ENCODE measurements around the gene ARSG.
"Not testable (repeated sequence)": the region's sequence is repeated elsewhere in the genome, so short reads cannot be mapped to it uniquely, and the experiment has no call there.

Gene ARSG

DNA sequence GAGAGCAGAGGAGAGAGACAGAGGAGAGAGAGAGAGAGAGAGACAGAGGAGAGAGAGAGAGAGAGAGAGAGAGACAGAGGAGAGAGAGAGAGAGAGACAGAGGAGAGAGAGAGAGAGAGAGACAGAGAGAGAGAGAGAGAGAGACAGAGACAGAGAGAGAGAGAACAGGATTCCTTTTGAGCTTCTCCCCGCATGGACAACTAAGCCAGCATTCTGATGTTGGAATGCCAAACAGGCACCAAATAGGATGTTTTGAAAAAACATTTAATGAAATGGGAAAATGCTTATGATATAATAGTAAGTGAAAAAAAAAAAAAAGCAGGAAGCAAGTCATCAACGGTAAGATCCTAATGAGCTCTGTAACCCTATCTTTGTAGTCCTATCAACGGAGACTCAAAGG, 60.7 kb downstream of the ARSG start:
- H3K27me3 ChIP-seq (ENCODE audit: insufficient read depth, low read depth, severe bottlenecking), result no peaks in the 10 kb centered on the region
- no peak overlapping the region for H3K4me3 ChIP-seq (ENCODE audit: low read depth, low read length)
- no peaks in the 10 kb centered on the region for H3K9me3 ChIP-seq (ENCODE audit: severe bottlenecking)
- no peaks in the 10 kb centered on the region for H3K36me3 ChIP-seq
- no peak for DNase-seq
- H3K27ac ChIP-seq, result no peak overlapping the region
- TF ChIP-seq, protein P1, sequence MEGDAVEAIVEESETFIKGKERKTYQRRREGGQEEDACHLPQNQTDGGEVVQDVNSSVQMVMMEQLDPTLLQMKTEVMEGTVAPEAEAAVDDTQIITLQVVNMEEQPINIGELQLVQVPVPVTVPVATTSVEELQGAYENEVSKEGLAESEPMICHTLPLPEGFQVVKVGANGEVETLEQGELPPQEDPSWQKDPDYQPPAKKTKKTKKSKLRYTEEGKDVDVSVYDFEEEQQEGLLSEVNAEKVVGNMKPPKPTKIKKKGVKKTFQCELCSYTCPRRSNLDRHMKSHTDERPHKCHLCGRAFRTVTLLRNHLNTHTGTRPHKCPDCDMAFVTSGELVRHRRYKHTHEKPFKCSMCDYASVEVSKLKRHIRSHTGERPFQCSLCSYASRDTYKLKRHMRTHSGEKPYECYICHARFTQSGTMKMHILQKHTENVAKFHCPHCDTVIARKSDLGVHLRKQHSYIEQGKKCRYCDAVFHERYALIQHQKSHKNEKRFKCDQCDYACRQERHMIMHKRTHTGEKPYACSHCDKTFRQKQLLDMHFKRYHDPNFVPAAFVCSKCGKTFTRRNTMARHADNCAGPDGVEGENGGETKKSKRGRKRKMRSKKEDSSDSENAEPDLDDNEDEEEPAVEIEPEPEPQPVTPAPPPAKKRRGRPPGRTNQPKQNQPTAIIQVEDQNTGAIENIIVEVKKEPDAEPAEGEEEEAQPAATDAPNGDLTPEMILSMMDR (IDR thresholded peaks at IDR 0.05; ENCODE audit: low read depth, low read length), result no peak

DNA sequence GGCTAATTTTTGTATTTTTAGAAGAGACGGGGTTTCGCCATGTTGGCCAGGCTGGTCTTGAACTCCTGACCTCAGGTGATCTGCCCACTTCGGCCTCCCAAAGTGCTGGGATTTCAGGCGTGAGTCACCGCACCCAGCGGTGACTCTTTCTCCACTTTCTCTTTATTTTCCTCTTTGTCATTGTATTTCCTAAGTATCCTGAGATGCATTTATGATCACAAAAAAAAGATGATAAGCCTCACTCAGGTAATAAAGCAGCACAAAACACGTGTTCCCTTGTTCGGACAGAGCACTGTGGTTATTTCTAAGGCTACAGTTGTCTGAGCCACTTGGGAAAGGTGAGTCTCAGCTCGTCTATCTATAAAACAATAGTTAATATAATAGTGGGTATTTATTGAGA, 61.4 kb downstream of the ARSG start:
- H3K27me3 ChIP-seq (ENCODE audit: insufficient read depth, low read depth, severe bottlenecking); H3K27ac ChIP-seq; DNase-seq; H3K36me3 ChIP-seq; H3K9me3 ChIP-seq (ENCODE audit: severe bottlenecking); H3K4me3 ChIP-seq (ENCODE audit: low read depth, low read length): not testable (repeated sequence)

DNA sequence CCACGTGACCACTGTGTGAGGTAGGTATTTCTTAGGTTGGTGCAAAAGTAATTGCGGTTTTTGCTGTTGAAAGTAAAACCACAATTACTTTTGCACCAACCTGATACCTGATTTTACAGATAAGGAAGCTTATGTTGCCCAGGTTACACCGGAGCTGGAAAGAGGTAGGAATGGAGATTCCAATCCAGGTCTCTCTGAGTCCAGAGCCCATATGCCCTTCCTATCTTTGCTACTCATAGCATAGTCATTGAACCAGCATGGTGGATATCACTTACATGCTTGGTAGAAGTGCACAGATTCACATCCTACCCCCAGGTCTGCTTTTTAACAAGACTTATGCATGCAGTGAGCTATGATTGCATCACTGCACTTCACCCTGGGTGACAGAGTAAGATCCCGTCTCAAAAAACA, 61.8 kb downstream of the ARSG start:
- Histone ChIP-seq H3K36me3 (no peaks in the 10 kb centered on the region), H3K4me3 (ENCODE audit: low read depth, low read length) (no peak overlapping the region), H3K27ac (no peak overlapping the region), H3K9me3 (ENCODE audit: severe bottlenecking) (no peaks in the 10 kb centered on the region), H3K27me3 (ENCODE audit: insufficient read depth, low read depth, severe bottlenecking) (no peaks in the 10 kb centered on the region)
- DNase-seq, result no peak
- TF ChIP-seq, protein P1 (IDR thresholded peaks at IDR 0.05; ENCODE audit: low read depth, low read length), result no peak

DNA sequence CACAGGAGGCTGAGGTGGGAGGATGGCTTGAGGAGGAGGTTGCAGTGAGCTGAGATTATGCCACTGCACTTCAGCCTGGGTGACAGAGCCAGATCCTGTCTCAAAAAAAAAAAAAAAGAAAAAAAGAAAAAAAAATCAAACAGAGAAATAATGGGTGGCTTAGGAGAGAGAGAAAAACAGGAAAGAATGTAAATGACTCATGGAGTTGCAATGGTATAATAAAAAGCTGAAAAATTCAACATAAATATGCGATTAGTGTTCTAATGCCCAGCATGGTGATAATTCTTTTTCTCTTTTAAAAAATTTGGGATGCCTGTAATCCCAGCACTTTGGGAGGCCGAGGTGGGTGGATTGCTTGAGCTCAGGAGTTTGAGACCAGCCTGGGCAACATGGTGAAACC, 63.0 kb downstream of the ARSG start:
- H3K36me3 ChIP-seq; H3K4me3 ChIP-seq (ENCODE audit: low read depth, low read length); H3K27me3 ChIP-seq (ENCODE audit: insufficient read depth, low read depth, severe bottlenecking); H3K27ac ChIP-seq; H3K9me3 ChIP-seq (ENCODE audit: severe bottlenecking); DNase-seq: not testable (repeated sequence)

DNA sequence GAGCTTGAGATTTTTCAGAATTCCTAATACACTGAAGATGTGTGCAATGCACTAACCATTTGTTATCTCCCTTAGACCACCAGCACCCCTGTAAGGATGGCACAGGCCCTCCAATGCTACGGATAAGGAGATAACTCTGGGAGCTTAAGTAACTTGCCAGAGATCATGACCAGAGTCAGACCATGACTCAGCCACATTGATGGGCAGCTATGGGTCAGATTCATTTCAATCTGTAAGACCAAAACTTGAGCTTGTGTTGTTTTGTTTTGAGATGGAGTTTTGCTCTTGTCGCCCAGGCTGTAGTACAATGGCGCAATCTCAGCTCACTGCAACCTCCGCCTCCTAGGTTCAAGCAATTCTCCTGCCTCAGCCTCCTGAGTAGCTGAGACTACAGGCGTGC, 63.8 kb downstream of the ARSG start:
- not testable (repeated sequence) for H3K27ac ChIP-seq; H3K27me3 ChIP-seq (ENCODE audit: insufficient read depth, low read depth, severe bottlenecking); H3K4me3 ChIP-seq (ENCODE audit: low read depth, low read length); H3K9me3 ChIP-seq (ENCODE audit: severe bottlenecking); DNase-seq; H3K36me3 ChIP-seq

DNA sequence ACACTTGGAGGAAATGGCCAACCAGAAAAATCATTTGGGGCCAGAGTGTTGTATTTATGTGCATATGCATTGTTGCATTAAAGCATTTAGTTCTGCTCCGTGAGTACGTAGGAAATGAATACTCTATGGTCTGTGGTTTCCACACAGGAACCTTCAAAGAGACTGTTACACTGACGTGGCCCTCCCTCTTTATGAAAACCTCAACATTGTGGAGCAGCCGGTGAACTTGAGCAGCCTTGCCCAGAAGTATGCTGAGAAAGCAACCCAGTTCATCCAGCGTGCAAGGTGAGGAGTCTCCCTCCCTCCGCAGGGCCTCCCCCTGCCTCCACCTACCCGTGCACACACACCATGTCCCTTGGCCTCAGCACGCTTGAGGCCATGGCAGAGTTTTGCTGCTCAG, 65.2 kb downstream of the ARSG start:
- peaks cover 4% of the 10 kb centered on the region for H3K9me3 ChIP-seq (ENCODE audit: severe bottlenecking)
- H3K4me3 ChIP-seq (ENCODE audit: low read depth, low read length), result no peak overlapping the region
- no peak for DNase-seq

DNA sequence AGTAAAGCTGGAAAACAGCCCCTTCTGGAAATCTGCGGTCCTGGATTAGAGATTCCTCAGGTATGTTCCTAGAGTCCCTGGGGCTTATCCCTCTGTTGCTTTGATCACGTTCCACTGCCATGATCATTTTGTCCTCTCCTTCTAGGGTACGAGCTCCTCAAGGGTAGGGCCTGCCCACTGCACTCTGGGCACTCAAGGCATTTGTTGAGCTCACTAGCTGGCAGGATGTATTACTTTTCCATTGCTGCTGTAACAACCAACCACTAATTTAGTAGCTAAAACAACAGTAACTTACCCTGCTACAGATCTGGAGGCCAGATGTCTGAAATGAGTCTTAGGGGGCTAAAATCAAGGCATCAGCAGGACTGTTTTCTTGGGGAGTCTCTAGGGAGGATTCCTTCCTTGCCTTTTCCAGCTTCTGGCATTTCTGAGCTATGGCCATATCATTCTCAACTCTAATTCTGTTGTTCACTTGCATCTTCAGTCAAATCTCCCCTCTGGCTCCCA, 65.7 kb downstream of the ARSG start:
- no peaks in the 10 kb centered on the region for H3K36me3 ChIP-seq
- peaks cover 4% of the 10 kb centered on the region for H3K9me3 ChIP-seq (ENCODE audit: severe bottlenecking)
- no peaks in the 10 kb centered on the region for H3K27me3 ChIP-seq (ENCODE audit: insufficient read depth, low read depth, severe bottlenecking)
- TF ChIP-seq, protein P1 (IDR thresholded peaks at IDR 0.05; ENCODE audit: low read depth, low read length), result no peak
- no peak for DNase-seq
- no peak overlapping the region for H3K4me3 ChIP-seq (ENCODE audit: low read depth, low read length)
- no peak overlapping the region for H3K27ac ChIP-seq

More for the DNA sequence above, 65.2 kb downstream of the ARSG start:
- H3K27ac ChIP-seq, result no peak overlapping the region
- no peaks in the 10 kb centered on the region for H3K36me3 ChIP-seq
- H3K27me3 ChIP-seq (ENCODE audit: insufficient read depth, low read depth, severe bottlenecking), result no peaks in the 10 kb centered on the region
- TF ChIP-seq, protein P1 (IDR thresholded peaks at IDR 0.05; ENCODE audit: low read depth, low read length), result no peak
